Dedifferentiated amniotic fluid mesenchymal stem cell (primary cell): Measurements from ENCODE around the gene PEX11G.

Experiments used
- DNase-seq: peaks from one replicate; pipeline ENCODE4 v3.0.0-alpha.2; 2016; ENCODE audit errors: extremely low spot score

The PEX11G gene

DNA sequence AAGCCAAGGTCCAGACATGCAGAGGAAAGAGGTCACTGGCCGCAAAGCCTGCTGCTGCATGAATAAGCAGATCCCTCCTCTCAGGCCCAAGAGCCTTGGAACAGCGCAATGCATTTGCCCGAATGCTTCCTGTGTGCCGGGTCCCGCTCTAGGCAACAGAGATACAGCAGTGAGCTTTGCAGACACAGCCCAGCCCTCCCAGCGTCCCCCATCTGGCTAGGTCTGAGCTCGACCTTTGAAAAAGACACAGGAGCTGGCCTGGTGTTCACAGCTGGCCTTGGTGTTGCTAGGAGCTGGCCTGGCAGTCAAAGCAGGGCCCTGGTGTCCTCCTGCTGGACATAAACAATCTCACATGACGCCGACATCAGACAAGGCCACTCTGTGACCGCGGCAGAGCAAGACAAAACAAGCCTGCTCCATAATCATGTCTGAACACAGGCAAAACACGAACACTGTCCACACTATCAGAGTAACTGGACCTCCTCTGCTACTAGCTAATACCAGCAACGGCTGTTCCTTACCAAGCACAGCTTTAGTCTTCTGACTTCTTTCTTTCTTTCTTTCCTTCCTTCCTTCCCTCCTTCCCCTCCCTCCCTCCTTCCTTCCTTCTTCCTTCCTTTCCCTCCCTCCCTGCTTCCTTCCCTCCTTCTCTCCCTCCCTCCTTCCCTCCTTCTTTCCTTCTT lies 5.7 kb upstream of the PEX11G start:
- no peak for DNase-seq

DNA sequence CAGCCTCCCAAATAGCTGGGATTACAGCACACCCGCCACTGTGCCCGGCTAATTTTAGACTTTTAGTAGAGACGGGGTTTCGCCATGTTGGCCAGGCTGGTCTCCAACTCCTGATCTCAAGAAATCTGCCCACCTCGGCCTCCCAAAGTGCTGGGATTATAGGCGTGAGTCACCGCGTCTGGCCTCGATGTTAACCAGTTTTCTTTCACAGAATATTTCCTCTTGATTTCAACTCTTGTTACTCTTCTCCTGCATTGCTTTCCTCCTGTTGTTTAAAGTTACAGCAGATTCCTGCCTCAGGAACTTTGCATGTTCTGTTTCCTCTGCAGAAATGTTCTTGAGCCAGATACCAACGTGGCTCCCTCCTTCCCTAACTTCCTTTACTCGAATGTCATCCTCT lies 3.7 kb upstream of the PEX11G start:
- DNase-seq, result no peak

DNA sequence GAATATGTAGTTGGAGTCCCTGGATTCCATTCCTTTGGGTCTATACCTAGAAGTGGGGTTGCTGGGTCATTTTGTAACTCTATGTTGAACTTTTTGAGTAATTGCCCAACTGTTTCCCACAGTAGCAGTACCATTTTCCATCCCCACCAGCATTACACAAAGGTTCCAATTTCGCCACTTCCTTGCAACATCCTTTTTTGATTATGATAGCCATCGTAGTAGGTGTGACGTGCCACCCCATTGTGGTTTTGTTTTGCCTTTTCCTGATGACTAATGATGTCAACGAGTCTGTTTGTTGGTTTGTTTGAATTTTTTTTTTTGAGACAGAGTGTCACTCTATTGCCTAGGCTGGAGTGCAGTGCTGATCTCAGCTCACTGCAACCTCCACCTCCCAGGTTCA lies 3.3 kb upstream of the PEX11G start:
- no peak for DNase-seq

DNA sequence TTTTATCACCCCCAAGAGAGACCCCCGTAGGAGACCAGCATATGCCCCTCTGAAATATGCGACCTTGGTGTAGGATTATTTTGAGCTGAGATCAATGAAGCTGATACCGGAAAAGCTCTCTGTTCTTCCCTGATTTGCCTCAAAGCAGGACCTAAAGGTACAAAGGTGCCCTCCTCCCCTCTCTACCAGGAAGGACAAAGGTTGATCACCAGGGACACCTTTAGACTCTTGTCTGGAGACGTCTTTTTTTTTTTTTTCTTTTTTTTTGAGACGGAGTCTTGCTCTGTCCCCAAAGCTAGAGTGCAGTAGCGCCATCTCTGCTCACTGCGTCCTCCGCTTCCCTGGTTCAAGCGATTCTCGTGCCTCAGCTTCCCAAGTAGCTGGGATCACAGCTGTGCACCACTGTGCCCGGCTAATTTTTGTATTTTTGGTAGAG lies 792 bp upstream of the PEX11G start:
- no peak for DNase-seq

DNA sequence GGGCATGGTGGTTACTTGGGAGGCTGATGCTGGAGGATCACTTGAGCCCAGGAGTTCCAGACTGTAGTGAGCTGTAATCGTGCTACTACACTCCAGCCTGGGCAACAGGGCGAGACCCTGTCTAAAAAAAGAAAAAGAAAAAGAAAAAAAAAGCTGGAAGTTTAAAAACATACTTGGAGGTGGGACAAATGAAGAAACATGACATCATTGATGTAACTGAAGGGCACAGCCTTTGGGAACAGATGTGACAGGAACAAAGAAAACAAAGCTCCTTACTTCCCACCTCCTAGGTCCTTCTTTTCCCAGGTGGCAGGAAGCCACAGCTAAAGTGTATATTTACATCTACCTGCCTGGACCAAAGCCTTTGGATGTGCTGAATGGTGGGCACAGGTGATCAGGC lies 1.9 kb downstream of the PEX11G start:
- DNase-seq, result no peak

DNA sequence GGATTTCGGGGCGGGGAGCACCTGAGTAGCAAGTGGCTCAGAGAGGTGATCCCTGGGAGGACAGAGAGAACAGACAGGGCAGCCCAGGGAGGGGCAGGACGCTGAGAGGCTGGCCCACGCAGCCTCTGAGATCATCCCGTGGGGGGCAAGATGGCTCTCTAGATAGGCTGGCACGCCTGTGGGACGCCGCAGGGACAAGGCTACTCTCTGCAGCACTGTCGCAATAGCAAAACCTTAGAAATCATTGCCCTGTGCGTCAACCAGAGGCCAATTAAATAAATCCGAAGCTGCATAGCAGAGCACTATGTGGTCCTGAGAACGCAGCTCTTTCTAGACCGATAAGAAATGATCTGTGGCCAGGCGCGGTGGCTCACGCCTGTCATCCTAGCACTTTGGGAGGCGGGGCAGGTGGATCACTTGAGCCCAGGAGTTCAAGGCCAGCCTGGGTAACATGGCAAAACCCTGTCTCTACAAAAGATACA lies 5.1 kb downstream of the PEX11G start:
- DNase-seq, result no peak

DNA sequence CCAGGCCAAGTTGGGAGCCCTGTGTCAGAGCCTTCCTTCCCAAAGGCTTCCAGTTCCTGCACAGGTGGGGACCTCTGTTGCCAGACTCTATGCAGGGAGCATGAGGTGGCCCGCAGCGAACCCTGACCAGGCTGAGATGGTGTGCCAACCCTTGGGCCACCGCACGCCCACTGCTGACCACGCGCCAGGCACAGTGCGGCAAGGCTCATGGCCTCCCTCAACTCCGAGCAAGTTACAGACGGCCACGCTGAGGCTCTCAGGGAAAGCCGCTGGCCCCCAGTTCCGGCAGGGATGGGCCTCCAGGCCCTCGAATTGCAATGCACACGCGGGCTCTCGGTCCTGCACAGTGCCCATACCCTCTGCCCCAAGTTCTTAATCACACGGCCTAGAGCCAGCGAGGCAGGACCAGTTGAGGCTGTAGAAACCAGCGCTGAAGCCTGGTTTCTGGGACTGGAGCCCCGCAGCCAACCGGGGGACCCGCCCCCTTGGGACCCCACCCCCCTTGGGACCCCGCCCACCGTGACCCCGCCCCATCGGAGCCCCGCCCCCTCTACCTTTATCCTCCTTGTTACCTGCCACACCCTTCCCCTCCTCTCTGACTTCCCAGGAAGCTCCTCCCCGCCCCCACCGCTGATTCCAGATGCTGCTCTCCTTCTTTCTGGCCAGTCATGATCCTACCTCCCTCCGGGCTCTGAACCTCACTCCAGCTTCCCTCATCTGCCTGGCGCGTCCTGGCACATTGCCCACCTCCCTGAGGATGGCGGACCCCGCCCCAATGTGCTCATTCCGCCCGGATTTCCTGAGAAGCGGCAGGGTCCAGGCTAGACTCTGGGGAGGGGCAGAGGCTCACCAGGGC lies 6.0 kb downstream of the PEX11G start:
- no peak for DNase-seq

DNA sequence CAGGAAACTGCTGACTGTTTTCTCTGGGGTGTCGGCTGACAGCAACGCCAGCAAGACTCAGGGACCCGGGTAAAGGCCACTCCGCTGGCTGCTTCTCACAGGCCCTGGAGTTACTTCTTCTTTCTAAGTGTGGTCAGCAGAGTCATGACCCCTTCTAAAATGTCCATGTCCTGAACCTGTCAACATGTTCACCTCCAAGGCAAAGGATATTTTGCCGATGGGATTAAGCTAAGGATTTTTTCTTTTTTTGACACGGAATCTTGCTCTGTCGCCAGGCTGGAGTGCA lies 7.9 kb downstream of the PEX11G start:
- DNase-seq, result no peak

DNA sequence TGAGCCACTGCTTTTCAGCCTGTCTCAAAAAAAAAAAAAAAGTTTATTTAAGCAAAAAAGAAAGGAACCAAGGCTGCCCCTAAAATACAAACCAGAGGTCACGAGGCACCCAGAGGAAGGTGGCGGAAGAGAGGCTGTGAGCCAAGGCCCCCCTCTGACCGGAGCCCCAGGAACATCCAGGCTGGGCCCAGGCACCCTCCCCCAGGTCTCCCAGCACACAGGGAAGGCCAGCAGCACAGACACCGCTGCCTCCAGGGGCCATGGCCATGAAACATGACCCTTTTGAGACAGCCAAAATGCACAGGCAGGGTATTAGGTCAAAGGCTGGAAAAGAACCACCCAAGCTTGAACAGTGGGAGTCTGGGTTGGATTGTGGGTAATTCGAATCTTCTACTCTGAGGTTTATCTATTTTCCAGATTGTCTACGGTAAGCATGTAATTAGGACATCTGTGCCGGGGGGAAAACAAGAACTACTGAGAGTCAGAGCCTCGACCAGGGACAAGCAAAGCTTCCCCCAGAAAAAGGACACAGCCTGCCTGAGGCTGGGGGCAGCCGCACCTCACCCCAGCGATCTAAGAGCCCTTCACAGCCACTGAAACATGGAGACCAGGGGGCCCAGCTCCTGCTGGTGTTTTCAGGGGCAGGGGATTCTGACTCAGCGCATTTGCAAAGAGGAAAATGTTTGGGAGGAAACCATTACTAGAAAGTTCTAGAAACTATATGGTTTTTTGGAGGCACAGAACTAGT lies 8.4 kb downstream of the PEX11G start:
- no peak for DNase-seq

DNA sequence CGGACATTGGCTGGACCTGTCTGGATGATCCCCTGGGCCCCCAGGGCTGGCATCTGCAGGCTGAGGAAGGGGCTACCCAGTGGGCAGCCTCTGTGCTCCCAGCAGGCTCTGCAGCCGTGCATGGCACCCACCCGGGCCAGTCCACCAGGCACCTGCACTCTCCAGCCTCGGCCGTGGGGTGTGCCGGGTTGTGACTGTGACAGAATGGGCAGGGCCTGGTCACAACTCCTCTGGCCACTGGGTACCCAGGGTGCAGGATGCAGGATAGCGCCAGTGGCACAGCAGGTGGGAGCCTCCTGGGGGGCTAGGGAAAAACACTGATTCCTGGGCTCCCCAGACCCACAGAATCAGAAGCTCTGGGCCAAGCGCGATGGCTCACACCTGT lies 10.0 kb downstream of the PEX11G start:
- no peak for DNase-seq

DNA sequence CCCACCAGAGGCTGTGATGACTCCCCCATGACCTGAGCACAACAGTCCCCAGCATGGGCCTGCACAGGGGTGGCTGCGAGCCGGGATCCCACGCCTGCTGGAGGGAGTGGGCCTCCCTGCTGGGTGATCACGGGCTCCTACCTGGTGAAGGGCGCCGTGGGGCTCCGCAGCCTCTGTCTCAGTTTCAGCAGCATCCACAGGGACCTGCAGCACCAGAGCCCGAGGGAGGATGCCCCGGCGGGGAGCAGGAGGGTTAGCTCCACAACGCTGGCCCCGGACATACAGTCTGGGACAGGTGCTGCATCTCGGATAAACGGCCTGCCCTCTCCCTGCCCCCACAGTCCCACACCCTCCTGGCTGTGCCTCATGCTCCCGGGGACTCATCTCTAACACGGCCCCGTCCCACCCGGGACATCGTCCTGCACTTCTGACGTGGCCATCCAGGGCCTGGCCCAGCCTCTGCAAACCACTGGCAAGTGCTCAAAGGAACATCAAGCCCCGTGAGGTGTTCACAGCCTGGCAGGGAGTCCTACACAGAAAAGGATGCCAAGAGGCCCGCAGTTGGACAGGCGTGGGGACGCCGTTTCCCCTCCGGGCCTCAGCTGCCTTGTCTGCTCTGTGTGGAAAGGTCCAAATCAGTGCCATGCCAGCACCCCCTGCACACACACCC lies 10.5 kb downstream of the PEX11G start:
- no peak for DNase-seq

DNA sequence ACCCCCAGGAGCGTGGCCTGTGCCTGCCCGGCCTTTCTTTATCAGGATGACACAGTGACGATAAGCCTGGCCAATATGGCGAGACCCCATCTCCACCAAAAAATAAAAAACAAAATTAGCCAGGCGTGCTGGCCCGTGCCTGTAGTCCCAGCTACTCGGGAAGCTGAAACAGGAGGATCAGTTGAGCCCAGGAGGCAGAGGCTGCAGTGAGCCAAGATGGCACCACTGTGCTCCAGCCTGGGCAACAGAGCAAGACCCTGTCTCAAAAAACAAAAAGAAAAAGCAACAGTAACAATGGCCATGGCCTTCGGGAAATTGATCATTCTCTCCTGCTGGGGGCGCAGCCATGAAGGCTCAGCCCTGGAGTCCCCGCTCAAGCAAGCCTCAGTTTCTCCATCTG lies 11.1 kb downstream of the PEX11G start:
- DNase-seq, result no peak

DNA sequence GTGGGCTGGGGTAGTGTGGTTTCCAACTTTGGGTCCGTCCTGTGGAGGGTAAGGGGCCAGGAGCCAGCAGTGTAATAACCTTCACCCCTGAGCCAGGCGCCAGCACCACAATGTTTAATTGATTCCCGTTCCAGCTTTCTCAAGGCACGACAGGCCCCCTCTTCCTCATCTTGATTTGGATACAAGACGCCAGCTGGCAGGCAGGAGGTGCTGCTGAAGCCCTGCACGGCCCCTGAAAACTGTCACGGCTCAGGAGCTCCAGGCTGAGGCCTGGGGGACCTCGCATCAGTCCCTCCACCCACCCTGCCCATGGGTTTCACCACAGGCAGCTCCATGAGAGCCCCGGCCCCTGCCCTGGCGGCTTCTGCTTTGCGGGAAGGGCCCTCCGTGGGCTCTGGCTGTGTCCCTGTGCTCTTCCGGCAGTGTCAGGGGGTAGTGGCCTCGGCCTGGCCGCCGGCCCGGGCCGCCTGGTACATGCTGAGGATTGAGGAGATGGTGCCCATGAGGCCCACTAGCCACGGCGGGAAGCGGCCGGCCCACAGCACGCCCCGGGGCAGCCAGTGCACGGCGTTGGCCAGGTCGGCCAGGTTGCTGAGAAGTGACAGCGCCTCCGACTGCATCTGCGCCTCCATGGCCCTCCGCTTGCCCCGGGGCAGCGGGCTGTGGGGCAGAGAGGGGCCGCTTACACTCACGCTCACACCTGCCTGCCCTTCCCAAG lies 11.9 kb downstream of the PEX11G start:
- no peak for DNase-seq

DNA sequence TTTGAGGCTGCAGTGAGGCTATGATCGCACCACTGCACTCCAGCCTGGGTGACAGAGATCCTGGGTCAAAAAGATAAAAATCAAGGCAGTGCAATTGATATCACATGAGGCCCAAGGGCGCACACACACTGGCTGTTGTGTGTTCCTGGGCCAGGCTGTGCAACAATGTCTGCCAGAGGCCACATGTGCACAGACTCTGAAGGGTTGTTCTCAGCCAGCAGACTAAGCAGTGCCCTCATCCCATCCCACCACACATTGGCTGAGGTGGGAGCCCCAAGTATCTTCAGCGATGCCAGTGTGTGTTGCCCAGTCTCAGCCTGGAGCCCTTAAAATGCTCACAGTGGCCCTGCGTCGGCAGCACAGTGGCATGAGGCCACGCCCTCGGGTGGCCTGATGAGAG lies 12.6 kb downstream of the PEX11G start:
- no peak for DNase-seq

DNA sequence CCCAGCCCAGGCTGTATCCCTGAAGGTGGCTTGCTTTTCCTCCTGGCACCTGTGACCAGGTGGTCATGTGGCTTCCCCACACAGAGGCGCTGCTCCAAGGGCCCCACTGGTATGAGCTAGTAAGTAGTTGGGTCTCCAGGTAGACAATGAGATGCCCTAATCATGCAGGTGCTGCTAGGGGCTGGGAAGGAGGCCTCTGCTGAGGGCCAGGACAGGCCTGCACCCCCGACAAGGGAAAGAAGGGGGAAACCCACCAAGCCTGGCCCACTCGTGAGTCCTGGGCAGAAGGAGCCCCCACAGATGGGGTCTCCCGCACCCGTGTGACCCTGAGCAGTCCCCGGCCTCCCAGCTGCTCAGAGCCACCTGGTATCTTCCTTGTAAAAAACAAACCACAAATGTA lies 13.2 kb downstream of the PEX11G start:
- DNase-seq, result no peak

DNA sequence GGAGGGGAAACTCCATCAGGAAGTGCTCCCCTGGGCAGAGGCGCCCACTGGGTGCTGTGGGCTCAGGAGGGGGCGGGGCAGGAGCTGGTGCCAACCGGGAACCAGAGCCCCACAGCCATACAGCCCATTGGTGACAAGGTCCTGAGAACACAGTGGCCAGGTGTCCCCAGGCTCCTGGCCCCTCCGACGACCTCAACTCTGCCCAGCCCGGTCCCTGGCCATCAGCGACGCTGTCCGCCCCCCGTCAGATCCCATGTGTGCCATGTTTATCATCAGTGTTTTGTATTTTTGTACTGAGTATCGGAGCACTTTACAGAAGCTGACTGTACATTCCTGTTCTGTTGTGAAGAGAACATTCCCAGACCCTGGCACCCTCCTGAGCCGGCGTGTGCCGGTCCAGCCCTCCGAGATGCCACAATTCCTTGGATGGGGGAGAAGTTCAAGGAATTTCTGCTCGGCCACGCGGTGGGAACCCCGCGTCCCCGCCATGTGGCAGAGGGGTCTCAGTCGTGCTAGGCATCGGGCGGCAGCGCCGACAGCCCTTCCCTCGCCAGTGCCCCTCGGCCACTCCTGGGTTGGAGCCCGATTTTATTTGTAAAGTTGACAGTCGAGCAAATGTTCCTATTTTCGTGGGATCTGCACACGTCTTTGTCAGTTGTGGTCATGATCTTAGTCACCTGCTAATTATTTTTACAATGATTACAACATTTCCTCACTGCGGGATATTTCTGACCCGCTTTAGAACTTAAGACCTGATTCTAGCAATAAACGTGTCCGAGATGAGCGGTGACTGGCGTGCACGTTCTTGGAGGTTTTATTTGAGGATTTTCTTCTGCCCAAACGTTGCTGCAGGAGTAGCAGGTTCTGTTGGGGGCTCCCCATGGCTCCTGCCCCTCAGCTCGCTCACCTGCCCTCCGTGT lies 16.9 kb downstream of the PEX11G start:
- DNase-seq, result no peak

DNA sequence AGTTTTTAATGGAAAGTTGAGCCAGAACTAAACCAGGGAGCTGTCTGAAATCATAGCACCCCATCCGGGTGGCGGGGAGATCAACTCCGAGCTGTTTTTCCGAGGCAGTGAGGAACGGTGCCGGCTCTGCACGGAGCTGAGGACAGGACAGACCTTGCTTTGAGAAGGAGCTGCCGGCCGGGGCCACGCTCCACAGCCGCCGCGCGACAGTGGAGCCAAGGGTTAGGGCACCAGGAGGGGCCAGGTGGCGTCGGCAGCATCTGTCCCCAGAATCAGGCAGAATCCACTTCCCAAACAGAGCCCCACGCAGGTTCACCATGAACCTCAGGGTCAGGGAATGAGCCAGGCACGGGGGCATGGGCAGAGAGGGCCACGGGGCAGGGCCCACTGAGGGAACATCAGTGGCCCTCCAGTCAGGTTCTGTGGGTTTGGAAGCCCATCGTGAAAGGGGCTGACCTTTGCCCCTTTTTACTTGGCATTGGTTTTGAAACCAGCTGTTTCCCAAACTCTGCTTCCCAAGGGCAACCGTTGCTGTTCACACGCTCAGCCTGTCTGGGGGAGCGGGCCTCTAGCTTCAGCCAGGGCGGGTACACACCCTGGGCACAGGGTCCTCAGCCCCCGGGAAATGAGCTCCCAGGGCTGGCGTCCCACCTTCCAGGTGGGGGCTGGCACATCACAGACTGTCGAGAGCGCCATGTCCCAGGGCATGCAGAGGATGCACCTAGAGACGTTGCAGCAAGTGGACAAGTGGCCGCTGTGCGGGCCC lies 18.1 kb downstream of the PEX11G start:
- no peak for DNase-seq

DNA sequence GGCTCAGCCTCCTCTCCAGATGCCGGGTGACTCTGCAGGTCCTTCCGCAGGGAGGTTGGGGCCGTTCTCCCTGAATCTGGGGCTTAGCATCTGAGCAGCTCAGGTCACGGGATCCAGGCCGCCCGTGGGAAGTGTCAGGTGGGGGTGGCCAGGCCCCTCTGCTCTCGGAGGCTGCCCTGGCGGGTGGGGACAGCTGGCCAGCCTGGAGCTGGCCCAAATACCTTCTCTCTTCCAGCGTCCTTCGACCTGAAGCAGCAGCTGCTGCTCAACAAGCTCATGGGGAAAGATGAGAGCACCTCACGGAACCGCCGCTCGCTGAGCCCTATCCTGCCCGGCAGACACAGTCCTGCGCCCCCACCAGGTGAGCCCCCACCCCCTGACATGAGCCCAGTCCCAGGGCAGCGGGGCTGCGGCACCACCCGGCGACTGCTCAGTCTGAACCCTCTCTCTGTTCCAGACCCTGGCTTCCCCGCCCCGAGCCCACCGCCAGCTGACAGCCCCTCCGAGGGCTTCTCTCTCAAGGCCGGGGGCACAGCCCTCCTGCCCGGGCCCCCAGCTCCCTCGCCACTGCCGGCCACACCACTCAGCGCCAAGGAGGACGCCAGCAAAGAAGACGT lies 19.1 kb downstream of the PEX11G start:
- no peak for DNase-seq

DNA sequence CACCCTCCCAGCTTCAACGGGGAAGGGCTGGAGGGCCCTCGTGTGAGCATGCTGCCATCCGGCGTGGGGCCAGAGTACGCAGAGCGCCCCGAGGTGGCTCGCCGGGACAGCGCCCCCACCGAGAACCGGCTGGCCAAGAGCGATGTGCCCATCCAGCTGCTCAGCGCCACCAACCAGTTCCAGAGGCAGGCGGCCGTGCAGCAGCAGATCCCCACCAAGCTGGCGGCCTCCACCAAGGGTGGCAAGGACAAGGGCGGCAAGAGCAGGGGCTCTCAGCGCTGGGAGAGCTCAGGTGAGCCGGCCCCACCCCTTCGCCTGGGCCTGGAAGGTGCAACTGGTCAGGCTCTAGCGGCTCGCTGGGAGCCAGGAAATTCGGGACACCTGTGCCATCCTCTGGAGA lies 20.0 kb downstream of the PEX11G start:
- DNase-seq, result no peak
